ENCODE data around the gene MAP3K9.

Gene MAP3K9

DNA sequence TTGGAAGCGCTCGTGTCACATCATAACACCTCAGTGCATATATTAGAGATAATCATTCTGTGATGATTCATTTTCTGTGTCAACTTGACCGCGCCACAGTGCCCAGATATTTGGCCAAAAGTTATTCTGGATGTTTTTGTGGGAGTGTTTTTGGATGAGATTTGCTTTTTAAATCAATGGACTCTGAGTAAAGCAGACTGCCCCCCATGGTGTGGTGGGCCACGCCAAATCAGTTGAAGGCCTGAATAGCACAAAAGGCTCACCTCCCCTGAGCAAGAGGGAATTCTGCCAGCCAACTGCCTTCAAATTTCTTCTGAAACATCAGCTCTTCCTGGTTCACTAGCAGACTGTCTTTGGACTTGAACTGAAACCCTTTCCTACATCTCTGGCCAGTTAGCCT lies 24.6 kb upstream of the MAP3K9 start:
- Histone ChIP-seq H3K27me3 (ENCODE audit: control insufficient read depth, insufficient read depth, low read length) (no peaks in the 10 kb centered on the region), H3K9me3 (replicated peaks; ENCODE audit: low read length) (no peaks in the 10 kb centered on the region)

DNA sequence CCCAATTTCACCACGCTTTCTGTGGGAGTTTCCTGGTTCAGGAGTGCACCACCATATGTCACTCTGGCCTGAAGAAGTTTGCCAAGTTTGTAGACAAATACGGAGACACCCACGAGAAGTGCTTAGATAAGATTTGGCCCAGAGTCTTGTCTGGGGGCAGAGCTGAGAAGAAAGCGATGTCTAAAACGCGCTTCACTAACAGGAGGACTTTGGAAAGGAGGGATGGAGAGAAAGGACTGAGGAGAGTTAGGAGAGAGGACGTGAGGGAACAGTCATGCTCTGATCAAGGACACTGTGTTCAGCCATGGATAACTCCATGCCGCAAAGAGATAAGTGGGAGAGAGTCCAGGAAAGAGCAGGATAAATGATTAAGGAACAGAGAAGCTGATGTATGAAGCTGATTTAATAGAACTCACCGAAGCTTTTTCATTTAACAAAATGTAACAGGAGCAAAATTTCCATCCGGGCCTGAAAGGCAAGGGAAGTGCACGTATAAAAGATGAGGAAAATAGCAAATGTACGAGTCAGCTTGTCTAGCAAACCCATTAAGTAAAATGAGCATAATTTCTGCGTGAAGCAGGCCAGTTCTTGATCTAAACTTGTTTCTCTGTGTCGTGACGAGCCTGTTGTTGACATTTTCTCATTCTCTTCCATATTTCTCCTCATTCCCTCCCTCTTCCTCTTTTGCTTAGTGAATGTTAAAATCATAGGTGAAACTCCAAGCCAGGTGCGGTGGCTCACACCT lies 23.4 kb upstream of the MAP3K9 start:
- H3K4me2 ChIP-seq (ENCODE audit: low read length): no peak overlapping the region
- no peak overlapping the region for H3K4me3 ChIP-seq (ENCODE audit: low read length)
- no peaks in the 10 kb centered on the region for H3K27me3 ChIP-seq (ENCODE audit: control insufficient read depth, insufficient read depth, low read length)
- H3K4me1 ChIP-seq (ENCODE audit: control insufficient read depth, insufficient read depth, low read length): peaks cover 2% of the 10 kb centered on the region
- H3K36me3 ChIP-seq (ENCODE audit: insufficient read depth, low read length): no peaks in the 10 kb centered on the region
- H3K9me3 ChIP-seq (replicated peaks; ENCODE audit: low read length): no peaks in the 10 kb centered on the region
- H3K9ac ChIP-seq (ENCODE audit: low read depth, low read length): no peak overlapping the region

More for the DNA sequence above, 24.6 kb upstream of the MAP3K9 start:
- H3K9ac ChIP-seq (ENCODE audit: low read depth, low read length): no peak overlapping the region
- H3K4me2 ChIP-seq (ENCODE audit: low read length): no peak overlapping the region
- H3K36me3 ChIP-seq (ENCODE audit: insufficient read depth, low read length): no peaks in the 10 kb centered on the region
- no peak overlapping the region for H3K4me3 ChIP-seq (ENCODE audit: low read length)
- H3K4me1 ChIP-seq (ENCODE audit: control insufficient read depth, insufficient read depth, low read length): no peaks in the 10 kb centered on the region

DNA sequence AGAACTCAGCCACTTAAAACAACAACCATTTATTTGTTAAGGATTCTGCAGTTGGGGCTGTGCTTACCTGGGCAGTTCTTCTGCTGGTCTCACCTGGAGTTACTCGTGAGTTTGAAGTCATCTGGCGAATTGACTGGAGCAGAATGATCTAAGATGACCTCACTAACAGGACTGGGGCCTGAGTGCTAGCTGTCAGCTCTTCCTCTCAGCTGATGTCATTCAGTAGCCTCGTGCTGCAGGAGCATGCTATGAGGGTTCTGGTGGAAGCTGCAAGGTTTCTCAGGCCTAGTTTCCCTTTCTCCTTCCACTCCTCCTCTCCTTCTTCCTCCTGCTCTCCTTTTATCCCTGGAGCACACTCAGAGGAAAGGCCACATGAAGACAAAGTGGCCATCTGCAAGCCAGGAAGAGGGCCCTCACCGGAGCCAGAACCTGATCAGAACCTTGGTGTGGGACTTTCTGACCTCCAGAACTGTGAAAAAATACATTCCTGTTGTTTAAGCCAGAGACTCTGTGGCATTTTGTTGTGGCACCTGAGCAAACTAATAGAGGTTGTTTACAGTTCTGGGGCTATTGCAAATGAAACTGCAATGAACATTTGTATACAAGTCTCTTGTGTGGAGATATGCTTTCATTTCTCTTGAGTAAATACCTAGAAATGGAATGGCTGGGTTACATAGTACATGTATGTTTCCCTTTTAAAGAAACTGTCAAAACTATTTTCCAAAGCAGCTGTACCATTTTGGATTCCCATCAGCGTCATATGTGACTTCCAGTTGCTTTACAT lies 21.9 kb upstream of the MAP3K9 start:
- Histone ChIP-seq H3K27me3 (ENCODE audit: control insufficient read depth, insufficient read depth, low read length) (no peaks in the 10 kb centered on the region), H3K9ac (ENCODE audit: low read depth, low read length) (no peak overlapping the region), H3K4me1 (ENCODE audit: control insufficient read depth, insufficient read depth, low read length) (peaks cover 7% of the 10 kb centered on the region), H3K4me2 (ENCODE audit: low read length) (no peak overlapping the region), H3K9me3 (replicated peaks; ENCODE audit: low read length) (no peaks in the 10 kb centered on the region), H3K4me3 (ENCODE audit: low read length) (no peak overlapping the region), H3K36me3 (ENCODE audit: insufficient read depth, low read length) (no peaks in the 10 kb centered on the region)

DNA sequence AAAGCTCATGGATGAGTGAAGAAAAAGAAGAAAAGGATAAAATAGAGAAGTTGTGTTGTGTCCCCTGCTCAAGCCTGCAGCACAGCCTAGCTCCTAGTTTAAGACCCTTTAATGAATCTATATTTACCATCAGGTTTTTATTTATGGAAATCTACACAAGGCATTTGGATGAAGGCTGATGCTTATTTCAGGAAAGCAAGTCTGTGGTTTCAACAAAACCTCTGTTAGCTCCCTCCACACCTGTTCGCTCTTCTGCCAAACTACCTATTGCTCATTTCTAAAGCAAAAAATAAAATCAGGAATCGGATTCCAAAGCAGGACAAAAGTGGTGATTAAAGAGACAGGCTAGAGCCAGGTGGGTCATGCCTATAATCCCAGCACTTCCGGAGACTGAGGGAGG lies 18.9 kb upstream of the MAP3K9 start:
- Histone ChIP-seq H3K27me3 (ENCODE audit: control insufficient read depth, insufficient read depth, low read length) (no peaks in the 10 kb centered on the region), H3K9ac (ENCODE audit: low read depth, low read length) (no peak overlapping the region), H3K4me1 (ENCODE audit: control insufficient read depth, insufficient read depth, low read length) (peaks cover 7% of the 10 kb centered on the region), H3K36me3 (ENCODE audit: insufficient read depth, low read length) (no peaks in the 10 kb centered on the region), H3K4me3 (ENCODE audit: low read length) (no peak overlapping the region), H3K4me2 (ENCODE audit: low read length) (no peak overlapping the region), H3K9me3 (replicated peaks; ENCODE audit: low read length) (no peaks in the 10 kb centered on the region)

DNA sequence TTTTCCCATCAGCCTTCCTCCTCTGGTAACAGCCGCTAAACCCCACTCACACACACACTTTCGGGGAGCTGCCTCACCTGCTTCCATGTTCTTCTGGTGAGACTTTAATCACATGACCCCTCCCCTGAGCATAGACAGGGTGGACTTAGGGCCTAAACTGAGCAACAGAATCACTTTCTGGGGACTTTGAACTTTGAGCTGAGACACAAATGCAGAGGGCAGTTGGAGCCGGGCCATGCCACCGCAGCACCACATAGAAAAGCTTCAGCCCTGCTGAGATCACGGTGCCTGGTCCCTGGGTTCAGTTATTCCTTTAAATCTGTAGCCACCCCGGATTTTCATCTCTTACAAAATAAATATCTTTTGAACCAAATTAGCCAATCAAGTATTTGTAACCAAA lies 18.4 kb upstream of the MAP3K9 start:
- Histone ChIP-seq H3K4me1 (ENCODE audit: control insufficient read depth, insufficient read depth, low read length) (peaks cover 10% of the 10 kb centered on the region), H3K9ac (ENCODE audit: low read depth, low read length) (no peak overlapping the region), H3K4me2 (ENCODE audit: low read length) (no peak overlapping the region), H3K27me3 (ENCODE audit: control insufficient read depth, insufficient read depth, low read length) (no peaks in the 10 kb centered on the region), H3K36me3 (ENCODE audit: insufficient read depth, low read length) (no peaks in the 10 kb centered on the region), H3K9me3 (replicated peaks; ENCODE audit: low read length) (no peaks in the 10 kb centered on the region), H3K4me3 (ENCODE audit: low read length) (no peak overlapping the region)

DNA sequence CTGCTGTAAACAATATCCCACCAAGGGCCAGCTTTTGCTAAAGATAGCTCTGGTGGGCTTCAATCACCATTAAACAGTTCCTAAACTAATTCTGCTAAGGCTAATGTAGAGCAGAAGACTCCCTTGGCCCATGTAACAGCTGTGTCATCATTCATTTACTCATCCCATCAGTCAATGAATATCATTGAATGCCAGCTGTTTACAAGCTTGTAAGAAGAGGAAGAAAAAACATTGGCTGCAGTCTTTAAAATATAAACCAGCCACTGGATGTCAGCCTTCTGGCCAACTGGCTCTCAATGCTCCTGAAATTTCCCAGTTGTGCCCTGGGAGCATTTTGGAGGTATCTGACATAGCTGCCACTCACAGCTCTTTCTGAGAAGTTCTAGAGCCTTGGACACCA lies 18.0 kb upstream of the MAP3K9 start:
- Histone ChIP-seq H3K4me3 (ENCODE audit: low read length) (no peak overlapping the region), H3K4me2 (ENCODE audit: low read length) (no peak overlapping the region), H3K9ac (ENCODE audit: low read depth, low read length) (no peak overlapping the region)

DNA sequence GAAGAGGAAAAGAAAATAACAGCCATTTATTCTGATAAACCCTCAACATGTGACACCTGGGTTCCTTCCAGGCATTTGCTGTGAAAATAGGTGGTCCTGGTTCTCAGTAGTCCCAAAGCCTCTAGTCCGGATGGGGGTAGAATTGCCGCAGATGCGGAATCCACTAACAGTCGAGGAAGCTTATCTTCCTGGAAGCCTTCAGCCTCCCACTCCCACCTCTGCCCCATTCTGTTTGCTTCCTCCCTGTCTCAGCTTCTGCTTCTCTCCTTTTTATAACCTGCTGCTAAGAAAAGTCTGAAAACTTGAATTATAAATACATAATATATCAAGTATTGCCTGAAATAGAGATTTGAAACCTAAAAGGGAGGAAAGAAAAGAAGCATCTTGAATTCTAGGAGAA lies 14.0 kb upstream of the MAP3K9 start:
- Histone ChIP-seq H3K36me3 (ENCODE audit: insufficient read depth, low read length) (no peaks in the 10 kb centered on the region), H3K27me3 (ENCODE audit: control insufficient read depth, insufficient read depth, low read length) (no peaks in the 10 kb centered on the region), H3K4me3 (ENCODE audit: low read length) (no peak overlapping the region), H3K9me3 (replicated peaks; ENCODE audit: low read length) (no peaks in the 10 kb centered on the region), H3K4me1 (ENCODE audit: control insufficient read depth, insufficient read depth, low read length) (peaks cover 26% of the 10 kb centered on the region), H3K9ac (ENCODE audit: low read depth, low read length) (no peak overlapping the region), H3K4me2 (ENCODE audit: low read length) (peak overlapping the region; percentile 95)

More for the DNA sequence above, 18.0 kb upstream of the MAP3K9 start:
- Histone ChIP-seq H3K36me3 (ENCODE audit: insufficient read depth, low read length) (no peaks in the 10 kb centered on the region), H3K9me3 (replicated peaks; ENCODE audit: low read length) (no peaks in the 10 kb centered on the region), H3K27me3 (ENCODE audit: control insufficient read depth, insufficient read depth, low read length) (no peaks in the 10 kb centered on the region), H3K4me1 (ENCODE audit: control insufficient read depth, insufficient read depth, low read length) (peaks cover 11% of the 10 kb centered on the region)

DNA sequence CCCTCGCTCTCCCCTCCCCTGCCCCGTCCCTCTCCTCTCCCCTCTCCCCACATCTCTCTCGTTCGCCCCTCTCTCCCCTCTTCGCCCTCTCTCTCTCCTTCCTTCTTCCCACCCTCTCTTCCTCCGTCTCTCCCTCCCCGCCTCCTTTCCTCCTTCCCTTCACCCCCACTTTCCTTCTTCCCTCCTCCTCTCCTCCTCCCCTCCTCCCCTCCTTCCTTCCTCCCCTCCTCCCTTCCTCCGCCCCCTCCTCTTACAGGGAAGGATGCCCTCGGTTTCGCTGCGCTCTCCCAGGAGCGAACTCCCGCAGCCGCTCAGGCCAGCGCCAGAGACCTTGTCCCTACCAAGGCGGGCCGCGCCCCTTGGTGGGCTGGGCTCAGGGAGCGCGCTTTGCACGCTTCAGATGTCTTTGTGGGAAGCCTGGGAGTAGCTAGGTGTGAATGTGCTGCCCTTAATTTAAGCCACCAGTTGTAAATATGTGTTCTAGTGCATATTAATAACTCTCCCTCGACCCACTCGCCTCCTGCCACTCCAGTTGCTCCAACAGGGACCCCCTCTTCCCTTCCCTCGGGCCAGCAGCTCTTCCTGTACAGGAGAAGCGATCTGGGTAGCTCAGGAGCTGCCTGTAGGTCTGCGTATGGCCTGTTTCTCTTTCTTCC lies 13.3 kb upstream of the MAP3K9 start:
- H3K4me1 ChIP-seq (ENCODE audit: control insufficient read depth, insufficient read depth, low read length): peaks cover 24% of the 10 kb centered on the region
- H3K4me3 ChIP-seq (ENCODE audit: low read length): peak overlapping the region; percentile 76
- peak overlapping the region; percentile 72 for H3K9ac ChIP-seq (ENCODE audit: low read depth, low read length)
- H3K4me2 ChIP-seq (ENCODE audit: low read length): peak overlapping the region; percentile 95
- no peaks in the 10 kb centered on the region for H3K27me3 ChIP-seq (ENCODE audit: control insufficient read depth, insufficient read depth, low read length)
- H3K9me3 ChIP-seq (replicated peaks; ENCODE audit: low read length): no peaks in the 10 kb centered on the region
- no peaks in the 10 kb centered on the region for H3K36me3 ChIP-seq (ENCODE audit: insufficient read depth, low read length)

DNA sequence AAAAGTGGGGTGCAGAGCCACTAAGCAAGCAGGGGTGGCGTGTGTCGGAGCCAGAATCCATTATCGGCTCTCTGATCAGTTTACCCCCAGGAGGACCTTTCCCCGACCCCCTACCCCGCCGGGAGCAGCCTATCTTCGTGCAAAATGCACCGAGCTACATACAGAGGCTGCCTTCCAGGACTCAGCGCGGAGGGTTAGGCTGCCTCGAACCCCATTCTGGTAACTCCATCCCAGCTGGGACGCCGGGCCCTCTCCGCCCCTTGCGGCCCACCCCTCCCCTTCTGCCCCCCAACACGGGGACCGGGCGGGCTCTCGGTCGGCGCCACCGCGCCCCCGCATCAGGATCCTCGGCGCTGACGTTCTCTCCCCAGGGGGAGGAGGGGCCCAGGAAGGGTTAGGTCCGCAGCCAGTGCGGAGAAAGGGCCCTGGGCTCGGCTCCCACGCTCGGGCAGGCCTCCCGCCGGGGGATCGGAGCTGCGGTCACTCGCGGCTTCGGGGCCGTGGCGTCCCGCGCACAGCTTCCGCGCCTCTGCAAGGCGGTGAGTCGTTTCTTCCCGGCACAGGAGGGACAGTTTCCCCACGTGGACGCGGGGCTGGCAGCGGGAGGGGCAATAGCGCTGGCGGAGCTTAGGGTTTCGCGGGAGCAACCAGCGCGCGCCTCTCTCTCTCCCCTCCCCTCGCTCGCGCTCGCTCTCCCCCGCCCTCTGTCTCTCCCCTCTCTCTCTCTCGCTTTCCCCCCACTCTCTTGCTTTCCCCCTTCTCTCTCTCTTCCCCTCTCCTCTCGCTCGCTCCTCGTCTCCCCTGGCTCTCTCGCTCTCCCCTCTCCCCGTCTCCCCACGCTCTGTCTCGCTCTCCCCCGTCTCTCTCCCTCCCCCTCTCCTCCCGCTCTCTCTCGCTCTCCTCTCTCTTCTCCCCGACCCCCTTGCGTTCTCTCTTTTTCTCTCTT lies 12.5 kb upstream of the MAP3K9 start:
- H3K27me3 ChIP-seq (ENCODE audit: control insufficient read depth, insufficient read depth, low read length): no peaks in the 10 kb centered on the region

DNA sequence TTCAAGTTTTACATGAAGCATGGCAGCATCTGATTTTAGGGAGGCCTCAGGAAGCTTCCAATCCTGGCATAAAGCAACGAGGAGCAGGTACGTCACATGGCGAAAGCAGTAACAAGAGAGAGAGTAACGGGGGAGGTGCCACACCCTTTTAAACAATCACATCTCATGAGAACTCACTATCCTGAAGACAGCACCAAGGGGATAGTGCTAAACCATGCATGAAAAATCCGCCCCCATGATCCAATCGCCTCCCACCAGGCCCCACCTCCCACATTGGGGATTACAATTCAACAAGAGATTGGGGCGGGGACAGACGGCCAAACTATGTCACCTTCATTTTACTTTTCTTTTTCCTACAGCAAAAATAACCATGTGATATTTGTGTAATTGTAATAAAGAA lies 7.2 kb upstream of the MAP3K9 start:
- peaks cover 4% of the 10 kb centered on the region for H3K27me3 ChIP-seq (ENCODE audit: control insufficient read depth, insufficient read depth, low read length)
- H3K4me1 ChIP-seq (ENCODE audit: control insufficient read depth, insufficient read depth, low read length): peaks cover 13% of the 10 kb centered on the region
- H3K4me3 ChIP-seq (ENCODE audit: low read length): no peak overlapping the region
- H3K4me2 ChIP-seq (ENCODE audit: low read length): no peak overlapping the region
- H3K9me3 ChIP-seq (replicated peaks; ENCODE audit: low read length): no peaks in the 10 kb centered on the region
- no peak overlapping the region for H3K9ac ChIP-seq (ENCODE audit: low read depth, low read length)
- H3K36me3 ChIP-seq (ENCODE audit: insufficient read depth, low read length): no peaks in the 10 kb centered on the region

More for the DNA sequence above, 12.5 kb upstream of the MAP3K9 start:
- H3K9me3 ChIP-seq (replicated peaks; ENCODE audit: low read length): no peaks in the 10 kb centered on the region
- peak overlapping the region; percentile 95 for H3K4me2 ChIP-seq (ENCODE audit: low read length)
- H3K9ac ChIP-seq (ENCODE audit: low read depth, low read length): peak overlapping the region; percentile 72
- peak overlapping the region; percentile 76 for H3K4me3 ChIP-seq (ENCODE audit: low read length)
- H3K36me3 ChIP-seq (ENCODE audit: insufficient read depth, low read length): no peaks in the 10 kb centered on the region
- peaks cover 19% of the 10 kb centered on the region for H3K4me1 ChIP-seq (ENCODE audit: control insufficient read depth, insufficient read depth, low read length)

DNA sequence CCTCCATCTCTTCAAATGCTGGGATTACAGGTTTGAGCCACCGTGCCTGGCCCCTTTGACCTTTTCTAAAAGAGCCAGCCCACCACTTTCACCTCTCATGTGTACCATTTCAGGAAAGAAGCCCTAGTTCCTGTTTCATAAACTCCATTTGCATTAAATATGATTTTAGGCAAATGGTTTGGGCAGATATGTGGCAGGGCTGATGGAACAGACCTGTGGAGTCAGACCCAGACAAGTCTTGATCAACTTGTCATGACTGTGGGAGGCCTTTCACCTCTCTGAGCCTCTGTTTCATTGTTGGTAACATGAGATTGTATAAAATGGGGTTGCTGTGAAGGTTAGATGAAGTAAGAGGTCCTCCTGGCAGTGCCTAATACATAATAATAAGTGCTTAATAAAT lies 5.2 kb upstream of the MAP3K9 start:
- Histone ChIP-seq H3K4me2 (ENCODE audit: low read length) (no peak overlapping the region), H3K4me3 (ENCODE audit: low read length) (no peak overlapping the region), H3K9ac (ENCODE audit: low read depth, low read length) (no peak overlapping the region), H3K27me3 (ENCODE audit: control insufficient read depth, insufficient read depth, low read length) (peaks cover 14% of the 10 kb centered on the region), H3K36me3 (ENCODE audit: insufficient read depth, low read length) (no peaks in the 10 kb centered on the region), H3K4me1 (ENCODE audit: control insufficient read depth, insufficient read depth, low read length) (no peaks in the 10 kb centered on the region), H3K9me3 (replicated peaks; ENCODE audit: low read length) (no peaks in the 10 kb centered on the region)

Data from skeletal muscle satellite cell (primary cell).